ENCODE measurements around the gene RBAK. TPM values are rescaled to one million over a fixed set of nuclear protein-coding genes. Genes with fewer than 3 reads are reported as not detected.

Gene RBAK
- total and polyA plus RNA-seq, 2 of the 4 experiments (the other 2 are of a cell fraction), result 2.8 to 8.1 TPM

DNA sequence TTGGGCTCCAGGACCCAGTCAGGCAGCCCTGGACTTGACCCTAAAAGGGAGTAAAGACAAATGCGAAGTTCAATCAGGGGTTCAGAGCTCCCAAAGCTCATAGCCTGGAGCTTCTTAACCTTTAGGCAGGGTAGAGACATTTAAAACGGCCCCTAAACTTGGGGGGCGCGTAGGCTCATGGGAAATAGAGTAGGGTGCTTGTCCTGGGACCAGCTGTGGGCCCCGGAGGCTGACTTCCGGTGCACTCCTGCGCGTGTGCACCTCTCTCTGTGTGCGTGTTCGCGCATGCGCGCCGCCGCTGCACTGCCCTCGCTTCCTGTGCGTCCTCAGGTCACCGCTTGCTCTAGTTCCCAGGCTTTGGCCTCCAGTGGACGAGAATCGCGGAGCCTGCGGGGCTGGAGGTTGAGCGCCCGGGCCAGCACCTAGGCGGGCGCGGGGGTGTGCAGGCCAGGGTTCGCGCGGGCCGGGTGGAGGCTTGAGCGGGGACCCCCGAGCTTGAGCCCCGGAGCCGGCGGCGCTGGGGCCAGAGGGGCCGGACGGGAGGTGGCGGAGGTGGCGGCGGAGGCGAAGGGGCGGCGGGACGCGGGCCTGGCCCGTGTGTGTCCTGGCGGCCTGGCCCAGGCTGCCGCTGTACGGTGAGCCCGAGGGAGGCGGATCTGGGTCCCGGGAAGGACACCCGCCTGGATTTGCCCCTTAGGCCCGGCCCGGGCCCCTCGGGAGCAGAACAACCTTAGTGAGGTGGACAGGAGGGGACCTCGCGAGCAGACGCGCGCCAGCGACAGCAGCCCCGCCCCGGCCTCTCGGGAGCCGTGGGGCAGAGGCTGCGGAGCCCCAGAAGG lies at the start of gene RBAK (continued):
- TF ChIP-seq CHD1 (IDR thresholded peaks at IDR 0.05; ENCODE audit: low read depth, low read length), result no peak
- TF ChIP-seq, protein P1, sequence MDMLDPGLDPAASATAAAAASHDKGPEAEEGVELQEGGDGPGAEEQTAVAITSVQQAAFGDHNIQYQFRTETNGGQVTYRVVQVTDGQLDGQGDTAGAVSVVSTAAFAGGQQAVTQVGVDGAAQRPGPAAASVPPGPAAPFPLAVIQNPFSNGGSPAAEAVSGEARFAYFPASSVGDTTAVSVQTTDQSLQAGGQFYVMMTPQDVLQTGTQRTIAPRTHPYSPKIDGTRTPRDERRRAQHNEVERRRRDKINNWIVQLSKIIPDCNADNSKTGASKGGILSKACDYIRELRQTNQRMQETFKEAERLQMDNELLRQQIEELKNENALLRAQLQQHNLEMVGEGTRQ (IDR thresholded peaks at IDR 0.05; ENCODE audit: low read depth, low read length), result 0 out of 2 replicates have a peak, but pooled peaks have one; percentile 8
- TF ChIP-seq NFE2L2 (IDR thresholded peaks at IDR 0.05; ENCODE audit: low read depth, low read length), result no peak

GRCh38 chr7:4996696-4997222 lies 48.9 kb upstream of the RBAK start:
- no peak overlapping the region for H2AK5ac ChIP-seq (ENCODE audit: low read depth, low read length)
- no peak overlapping the region for H2BK15ac ChIP-seq (ENCODE audit: low read depth, low read length)
- in situ Hi-C loops (cut with MboI; ENCODE audit: low sequenced_read_pairs) (no loop called here), intact Hi-C loops (cut with micrococcal nuclease) (no loop called here), dilution Hi-C loops (cut with HindIII; ENCODE audit: low sequenced_read_pairs, unreplicated experiment) (no loop called here)
- no peak for TF ChIP-seq RFX5 (IDR thresholded peaks at IDR 0.05; ENCODE audit: low read depth, low read length)
- TF ChIP-seq, protein P1 (IDR thresholded peaks at IDR 0.05; ENCODE audit: low read depth, low read length), result no peak
- TF ChIP-seq RCOR1 (IDR thresholded peaks at IDR 0.05; ENCODE audit: insufficient replicate concordance, low read length), result no peak
- no peak for TF ChIP-seq NFE2L2 (IDR thresholded peaks at IDR 0.05; ENCODE audit: low read depth, low read length)
- TF ChIP-seq MXI1 (IDR thresholded peaks at IDR 0.05; ENCODE audit: borderline replicate concordance, low read depth, low read length), result no peak
- TF ChIP-seq SMC3 (IDR thresholded peaks at IDR 0.05; ENCODE audit: low read depth, low read length), result no peak
- TF ChIP-seq FOS (IDR thresholded peaks at IDR 0.05; ENCODE audit: low read depth, low read length), result no peak
- BruUV-seq (replicated peaks), result no TSS peak
- no peak overlapping the region for H2AFZ ChIP-seq (replicated peaks; ENCODE audit: low read length, poor library complexity)
- no peak overlapping the region for H3K4me3 ChIP-seq (ENCODE audit: insufficient read depth, low read depth, low read length)
- H2AK9ac ChIP-seq (replicated peaks; ENCODE audit: low read depth, low read length, poor library complexity), result no peak overlapping the region
- no peaks in the 10 kb centered on the region for H3K9me3 ChIP-seq (ENCODE audit: control insufficient read depth, insufficient read depth, low read length)
- no peak overlapping the region for H3K27ac ChIP-seq (ENCODE audit: insufficient read depth, low read length)
- H3K56ac ChIP-seq (ENCODE audit: extremely low read depth, insufficient read depth, low read length), result no peak overlapping the region
- no peak for DNase-seq
- H3K79me1 ChIP-seq (ENCODE audit: low read depth in 1 of 2, low read length in 2 of 2), result peaks cover 0 to 14% of the 10 kb centered on the region in 2 experiments
- no peak overlapping the region for H3K23ac ChIP-seq (ENCODE audit: low read depth, low read length)
- ChIA-PET POLR2A (ENCODE audit: unreplicated experiment) (no interaction called here), CTCF (interaction anchor here (0.8 kb wide), 1 partner anchor 23 kb away, joined by 3 read pairs; no protein-coding TSS in a partner anchor)
- H2BK120ac ChIP-seq (ENCODE audit: low read depth, low read length), result no peak overlapping the region
- no peak overlapping the region for H3K4me2 ChIP-seq (ENCODE audit: low read depth, low read length)
- peaks cover 64% of the 10 kb centered on the region for H3K36me3 ChIP-seq (ENCODE audit: control insufficient read depth, insufficient read depth, low read length)
- H4K91ac ChIP-seq (ENCODE audit: insufficient read depth, low read depth, low read length), result no peak overlapping the region
- no peak overlapping the region for H3K18ac ChIP-seq (ENCODE audit: low read depth, low read length)
- no peak overlapping the region for H2BK20ac ChIP-seq (ENCODE audit: low read depth, low read length)
- no peak overlapping the region for H4K8ac ChIP-seq (ENCODE audit: low read depth in 2 of 2, low read length in 2 of 2)
- peaks cover 2% of the 10 kb centered on the region; the same call in 1 of the 2 replicates for H4K20me1 ChIP-seq (ENCODE audit: insufficient read depth, low read length)
- WGBS, 2 experiments (ENCODE audit: extremely low coverage in 2 of 2, insufficient read length in 1 of 2), result 94% methylated on average over 6 of the region's 7 CpGs; no CpG with 5 or more reads in 1 of the 2 experiments
- no peaks in the 10 kb centered on the region for H3K4me1 ChIP-seq (ENCODE audit: control insufficient read depth, insufficient read depth, low read length)
- H3K4ac ChIP-seq (ENCODE audit: low read depth, low read length), result no peak overlapping the region
- H3K9me1 ChIP-seq (ENCODE audit: insufficient read depth, low read length), result no peaks in the 10 kb centered on the region
- no peaks in the 10 kb centered on the region for H3K27me3 ChIP-seq (ENCODE audit: control insufficient read depth, insufficient read depth, low read length)
- no peak overlapping the region for H2BK5ac ChIP-seq (ENCODE audit: low read depth, low read length, poor library complexity, severe bottlenecking)
- H3K9ac ChIP-seq (ENCODE audit: low read depth, low read length), result no peak overlapping the region
- no peak overlapping the region for H4K5ac ChIP-seq (ENCODE audit: low read depth, low read length)
- no peak for ATAC-seq (ENCODE audit: low read depth)
- no peak overlapping the region for H3K14ac ChIP-seq (replicated peaks; ENCODE audit: low read depth, low read length)

All from IMR-90 (cell line).